GM19025 (cell line): Measurements from ENCODE around the gene CALY.
"Not testable (repeated sequence)": the region's sequence is repeated elsewhere in the genome, so short reads cannot be mapped to it uniquely, and the experiment has no call there.

ENCODE experiments used
- ATAC-seq: cut with Tn5 transposase; IDR thresholded peaks from one replicate; pipeline ENCODE4 v1.9.1; 2021; ENCODE audit warnings: mild to moderate bottlenecking, low read depth, moderate library complexity; ENCODE audit not compliant: unreplicated experiment

CALY gene

DNA sequence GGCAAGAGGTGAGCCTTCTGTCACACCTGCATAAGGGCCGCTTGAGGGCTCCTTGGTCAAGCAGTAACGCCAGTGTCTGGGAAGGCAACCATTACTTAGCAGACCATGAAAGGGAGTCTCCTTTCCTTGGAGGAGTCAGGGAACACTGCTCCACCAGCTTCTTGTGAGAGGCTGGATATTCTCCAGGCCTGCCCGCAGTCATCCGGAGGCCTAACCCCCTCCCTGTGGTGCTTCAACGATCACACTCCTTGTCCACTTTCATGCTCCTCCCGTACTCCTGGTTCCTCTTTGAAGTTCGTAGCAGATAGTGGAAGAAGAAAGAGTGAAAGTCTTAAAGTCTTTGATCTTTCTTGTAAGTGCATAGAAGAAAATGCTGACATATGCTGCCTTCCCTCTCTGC, 30.8 kb upstream of the CALY start:
- ATAC-seq = not testable (repeated sequence)

GRCh38 chr10:133366751-133367150, 30.1 kb upstream of the CALY start:
- no peak for ATAC-seq

- no peak for ATAC-seq
Observed at GRCh38 chr10:133366130-133366478, 29.4 kb upstream of the CALY start.

- no peak for ATAC-seq
Observed at GRCh38 chr10:133365461-133366129, 28.9 kb upstream of the CALY start.

DNA sequence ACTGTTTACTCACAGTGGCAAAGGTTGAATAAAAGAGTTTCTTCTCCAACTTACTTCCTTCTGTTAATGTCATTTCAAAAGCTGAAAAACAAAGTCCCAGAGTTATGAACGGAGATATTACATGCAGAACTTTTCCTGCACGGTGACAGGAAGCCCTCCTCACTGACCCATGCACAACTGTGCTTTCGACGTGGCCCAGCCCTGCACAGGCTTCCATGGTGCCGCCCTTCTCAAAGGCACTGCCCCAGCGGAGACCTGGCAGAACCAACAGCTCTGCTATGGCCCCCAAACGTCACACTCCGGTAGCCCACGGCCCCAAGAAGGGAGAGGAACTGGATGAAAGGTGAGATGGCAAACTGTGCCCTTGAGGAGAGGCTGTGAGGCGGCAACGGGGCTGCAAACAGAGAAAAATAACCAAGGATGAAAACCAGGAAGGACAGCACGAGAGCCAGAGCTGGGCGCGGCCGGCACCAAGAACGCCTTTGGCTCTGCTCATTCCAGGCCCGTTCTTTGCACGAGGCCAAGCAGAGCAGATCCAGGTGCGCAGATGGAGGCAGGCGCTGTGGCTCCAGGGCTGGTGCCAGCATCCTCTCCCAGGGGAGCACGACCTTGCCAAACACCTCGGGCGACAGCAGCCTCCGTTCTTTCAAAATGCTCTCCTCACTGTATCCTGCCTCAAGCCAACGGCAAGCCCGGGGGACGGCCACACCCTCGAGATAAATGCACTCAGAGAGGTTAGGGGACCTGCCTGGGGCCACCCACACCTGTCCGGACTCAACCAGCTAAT, 28.1 kb upstream of the CALY start:
- ATAC-seq = no peak

DNA sequence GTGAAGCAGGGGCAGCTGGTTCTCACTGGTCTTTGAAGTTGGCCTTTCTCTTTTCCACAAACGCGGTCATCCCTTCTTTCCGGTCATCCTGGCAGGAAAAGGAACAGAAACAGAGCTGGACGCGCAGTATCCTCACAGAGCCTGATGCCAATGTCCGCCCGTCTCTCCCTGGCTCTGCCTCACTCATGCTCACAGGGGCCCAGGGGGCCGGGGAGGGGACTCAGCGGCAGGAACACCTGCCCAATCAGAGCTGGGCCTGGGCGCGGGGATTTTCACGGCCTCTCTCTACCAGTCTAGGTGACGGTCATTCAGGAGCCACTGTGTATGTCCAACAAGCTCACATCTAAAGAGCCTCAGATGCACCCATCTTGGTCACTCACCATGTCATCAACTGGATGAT, 26.1 kb upstream of the CALY start:
- no peak for ATAC-seq

- ATAC-seq = no peak
Observed at GRCh38 chr10:133361773-133362441, 25.2 kb upstream of the CALY start.

- no peak for ATAC-seq
Observed at GRCh38 chr10:133361227-133361626, 24.5 kb upstream of the CALY start.

GRCh38 chr10:133359972-133360610, 23.4 kb upstream of the CALY start:
- ATAC-seq = no peak

DNA sequence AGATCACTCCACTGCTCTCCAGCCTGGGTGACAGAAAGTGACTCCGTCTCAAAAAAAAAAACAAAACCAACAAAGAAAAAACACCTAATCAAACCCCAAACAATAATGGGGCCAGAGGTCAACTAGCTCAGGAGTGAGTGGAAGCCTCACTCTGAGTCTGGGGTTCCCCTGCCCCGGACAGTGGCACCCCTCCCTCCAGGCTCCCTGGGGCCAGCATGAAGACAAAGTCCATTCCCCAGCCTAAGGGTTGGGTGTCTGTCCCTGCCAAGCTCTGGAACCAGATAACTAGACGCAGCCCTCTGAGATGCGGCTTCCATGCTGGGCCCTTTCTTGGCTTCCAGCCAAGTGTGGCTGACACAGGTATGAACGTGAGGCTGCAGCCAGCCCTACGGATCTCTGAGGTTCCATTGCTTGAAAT, 22.9 kb upstream of the CALY start:
- ATAC-seq = no peak

- no peak for ATAC-seq
Observed at GRCh38 chr10:133358925-133359310, 22.2 kb upstream of the CALY start.

DNA sequence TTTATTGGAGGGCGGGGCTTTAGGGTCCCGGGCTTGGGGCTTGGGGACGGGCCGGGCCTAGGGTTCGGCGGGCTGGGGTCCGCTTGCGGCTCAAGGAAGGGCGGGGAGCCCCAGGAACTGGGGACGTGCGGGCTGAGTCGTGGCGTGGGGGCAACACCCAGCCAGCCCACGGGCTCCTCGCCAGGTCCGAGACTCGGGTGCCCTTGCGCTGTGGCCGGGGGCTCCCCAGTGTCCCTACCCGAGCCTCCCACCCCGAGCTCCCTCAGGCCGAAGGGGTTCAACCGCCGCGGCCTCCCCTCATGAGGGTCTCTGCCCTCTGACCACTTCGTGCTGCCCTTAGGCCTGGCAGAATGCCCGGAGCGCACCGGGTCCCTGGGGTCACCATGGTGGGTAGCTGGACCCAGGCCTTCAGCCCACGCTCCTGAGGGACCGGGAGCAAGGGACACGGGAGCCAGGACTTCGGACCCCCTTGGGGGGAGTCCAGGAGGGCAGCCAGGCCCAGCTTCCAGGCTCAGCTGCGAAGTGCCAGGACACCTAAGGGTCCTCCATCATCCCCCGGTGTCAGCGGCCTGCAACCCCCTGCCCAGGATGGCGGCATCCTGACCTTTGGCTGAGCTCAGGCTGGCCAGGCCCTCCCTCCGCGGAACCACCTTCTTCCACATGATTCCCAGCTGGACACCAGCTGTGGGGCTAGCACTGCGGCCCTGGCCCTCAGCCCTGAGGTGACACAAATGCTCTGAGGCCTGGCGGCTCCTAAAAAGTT, 21.6 kb upstream of the CALY start:
- no peak for ATAC-seq

DNA sequence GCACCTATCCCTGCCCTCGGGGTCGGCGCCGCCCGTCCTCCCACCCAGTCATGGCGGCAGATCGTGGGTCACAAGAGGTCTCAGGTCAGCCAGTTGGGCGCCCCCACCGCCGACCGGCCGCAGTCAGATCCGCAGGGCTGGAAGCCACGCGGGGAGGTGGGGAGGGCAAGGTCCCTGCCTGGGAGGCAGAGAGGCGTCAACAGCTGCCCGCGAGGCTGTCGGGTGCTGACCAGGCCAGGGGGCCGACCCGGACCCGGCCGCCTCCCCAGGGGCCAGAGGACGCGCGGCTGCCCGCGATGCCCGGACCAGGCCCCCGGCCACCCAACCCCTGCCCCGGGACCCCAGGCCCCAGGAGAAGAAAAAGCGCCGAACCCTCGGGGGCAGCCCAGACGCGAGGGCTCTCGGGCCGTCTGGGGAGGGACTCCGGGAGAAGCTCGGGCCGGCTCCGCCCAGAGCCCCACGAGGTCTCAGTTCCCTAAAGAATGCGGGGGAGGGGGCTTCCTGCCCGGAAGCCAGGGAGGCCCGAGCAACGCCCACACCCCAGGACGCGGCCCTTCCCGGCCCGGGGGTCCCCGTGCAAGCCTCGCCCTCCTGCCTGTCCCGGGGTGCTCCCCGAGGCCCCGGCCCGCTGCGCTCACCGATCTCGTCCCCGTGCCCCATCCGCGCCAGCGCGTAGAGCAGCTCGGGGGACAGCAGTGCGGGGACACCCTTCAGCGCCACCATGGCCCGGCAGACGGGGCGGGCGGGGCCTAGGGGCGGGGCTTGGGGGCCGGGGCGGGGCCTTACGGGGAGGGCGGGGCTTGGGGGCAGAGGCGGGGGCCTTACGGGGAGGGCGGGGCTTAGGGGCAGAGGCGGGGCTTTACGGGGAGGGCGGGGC, 20.8 kb upstream of the CALY start, which contains the start of gene FUOM:
FUOM (minus strand) TSS at position 735 of the 877 bp plus-strand sequence; CDS start at position 723, 12 bp downstream.
- peak; percentile 67 for ATAC-seq

- no peak for ATAC-seq
Observed at GRCh38 chr10:133356549-133357284, 20.0 kb upstream of the CALY start.

DNA sequence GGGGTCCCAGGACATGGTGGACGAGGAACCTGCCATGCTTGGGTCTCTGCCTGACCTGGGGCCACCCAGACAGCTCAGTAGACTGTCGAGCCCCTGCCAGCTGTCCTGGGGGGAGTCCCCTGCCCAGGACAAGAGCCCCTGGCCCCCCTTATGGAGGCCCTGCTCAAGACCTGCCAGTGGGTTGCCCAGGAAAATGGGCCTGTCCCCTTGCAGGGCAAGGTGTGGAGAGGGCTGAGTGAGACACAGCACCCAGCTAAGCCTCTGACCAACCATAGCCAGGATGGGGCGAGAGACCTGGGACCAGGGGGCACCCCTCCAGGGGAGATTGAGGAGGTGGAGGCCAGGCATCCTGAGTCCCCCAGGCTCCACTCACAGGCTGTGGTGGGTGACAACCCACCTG, 19.3 kb upstream of the CALY start:
- no peak for ATAC-seq

DNA sequence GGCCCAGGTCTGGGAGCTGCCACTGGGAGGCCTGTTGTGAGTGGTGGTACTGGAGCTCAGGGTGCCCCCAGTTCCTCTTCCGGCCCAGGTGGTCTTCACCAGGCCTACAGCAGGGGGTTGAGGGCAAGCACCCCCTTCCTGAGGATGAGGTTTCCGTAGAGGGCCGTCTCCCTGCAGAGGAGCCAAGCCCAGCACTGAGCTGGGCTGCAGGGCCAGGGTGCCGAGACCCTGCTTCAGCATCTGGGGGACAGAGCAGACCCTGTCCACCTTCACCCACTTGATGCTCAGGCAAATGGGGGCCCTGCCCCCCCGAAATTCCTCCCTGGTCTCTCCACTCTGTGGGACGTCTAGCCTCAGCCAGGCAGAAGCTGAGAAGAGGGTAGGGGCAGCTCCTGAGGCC, 18.6 kb upstream of the CALY start:
- no peak for ATAC-seq

- no peak for ATAC-seq
Observed at GRCh38 chr10:133354672-133355240, 18.1 kb upstream of the CALY start.

GRCh38 chr10:133353988-133354605, 17.4 kb upstream of the CALY start:
- no peak for ATAC-seq
